T-helper 17 cell (primary cell): ENCODE measurements around the gene GJE1. TPM values are rescaled to one million over a fixed set of nuclear protein-coding genes. Genes with fewer than 3 reads are reported as not detected.

Experiments
- ATAC-seq: fragments of 150-1000 bp; cut with Tn5 transposase; 2 replicates; pipeline ENCODE4 v1.10.0; 2021; ENCODE audit warnings: mild to moderate bottlenecking, moderate library complexity
- DNase-seq, 3 donors: peaks; one replicate each; pipeline versions ENCODE4 v3.0.0 to v3.0.0-alpha.2; 2020 to 2021
- H3K9me3 ChIP-seq: one replicate; pipeline ENCODE4 v1.7.0; 2013; ENCODE audit warnings: low read length, mild to moderate bottlenecking; ENCODE audit not compliant: control insufficient read depth, poor library complexity, severe bottlenecking
- H3K27ac Mint-ChIP-seq: one replicate; pipeline ENCODE4 v1.8.0; 2022; ENCODE audit warnings: mild to moderate bottlenecking, moderate library complexity, mixed read lengths
- H3K27me3 Mint-ChIP-seq: one replicate; pipeline ENCODE4 v1.8.0; 2022; ENCODE audit warnings: mixed read lengths
- H3K36me3 Mint-ChIP-seq: one replicate; pipeline ENCODE4 v1.8.0; 2022; ENCODE audit warnings: low read depth, mixed read lengths
- H3K4me1 Mint-ChIP-seq: one replicate; pipeline ENCODE4 v1.8.0; 2022; ENCODE audit warnings: mild to moderate bottlenecking, mixed read lengths
- H3K4me3 Mint-ChIP-seq: one replicate; pipeline ENCODE4 v1.8.0; 2022; ENCODE audit warnings: mild to moderate bottlenecking, moderate library complexity, mixed read lengths
- total RNA-seq, 4 donors: library from RNA in 2 of 4; stranded (reverse) in 2 of 4; gene quantifications; one replicate each; pipeline ENCODE4 v1.2.3 and lab custom pipeline; 2022 to 2026

The GJE1 gene
- total RNA-seq, 2 donors from 2014 or later: not detected

GRCh38 chr6:142173980-142174379 is 41.3 kb downstream of the GJE1 start:
- no peaks in the 10 kb centered on the region for H3K9me3 ChIP-seq
- H3K4me1 Mint-ChIP-seq: peaks cover 6% of the 10 kb centered on the region
- DNase-seq (no peak), ATAC-seq (no peak)
- peaks cover 15% of the 10 kb centered on the region for H3K36me3 Mint-ChIP-seq
- no peaks in the 10 kb centered on the region for H3K27me3 Mint-ChIP-seq
- no peak overlapping the region for H3K4me3 Mint-ChIP-seq
- H3K27ac Mint-ChIP-seq: no peak overlapping the region

- peaks cover 15% of the 10 kb centered on the region for H3K36me3 Mint-ChIP-seq
- H3K27ac Mint-ChIP-seq: no peak overlapping the region
Observed at GRCh38 chr6:142174703-142175102, 42.0 kb downstream of the GJE1 start.

GRCh38 chr6:142178129-142178528 is 45.4 kb downstream of the GJE1 start:
- Mint-ChIP-seq H3K36me3 (peaks cover 14% of the 10 kb centered on the region), H3K4me1 (peaks cover 11% of the 10 kb centered on the region), H3K27ac (no peak overlapping the region), H3K27me3 (no peaks in the 10 kb centered on the region), H3K4me3 (no peak overlapping the region)
- no peak for ATAC-seq
- no peaks in the 10 kb centered on the region for H3K9me3 ChIP-seq
- DNase-seq: no peak

More at GRCh38 chr6:142174703-142175102, 42.0 kb downstream of the GJE1 start:
- no peaks in the 10 kb centered on the region for H3K9me3 ChIP-seq
- peaks cover 6% of the 10 kb centered on the region for H3K4me1 Mint-ChIP-seq
- DNase-seq (no peak), ATAC-seq (no peak)
- H3K4me3 Mint-ChIP-seq: no peak overlapping the region
- H3K27me3 Mint-ChIP-seq: no peaks in the 10 kb centered on the region

GRCh38 chr6:142182004-142182403 is 49.3 kb downstream of the GJE1 start:
- ATAC-seq (no peak), DNase-seq (no peak)
- H3K4me3 Mint-ChIP-seq: no peak overlapping the region
- peaks cover 13% of the 10 kb centered on the region for H3K36me3 Mint-ChIP-seq
- H3K9me3 ChIP-seq: no peaks in the 10 kb centered on the region
- no peaks in the 10 kb centered on the region for H3K27me3 Mint-ChIP-seq
- no peak overlapping the region for H3K27ac Mint-ChIP-seq
- H3K4me1 Mint-ChIP-seq: peaks cover 20% of the 10 kb centered on the region

- ATAC-seq (no peak), DNase-seq (no peak)
- Mint-ChIP-seq H3K27me3 (no peaks in the 10 kb centered on the region), H3K36me3 (peaks cover 10% of the 10 kb centered on the region), H3K4me1 (peaks cover 21% of the 10 kb centered on the region), H3K27ac (no peak overlapping the region), H3K4me3 (no peak overlapping the region)
- H3K9me3 ChIP-seq: no peaks in the 10 kb centered on the region
Observed at GRCh38 chr6:142183351-142183750, 50.6 kb downstream of the GJE1 start.

GRCh38 chr6:142184307-142184706 is 51.6 kb downstream of the GJE1 start:
- Mint-ChIP-seq H3K27ac (no peak overlapping the region), H3K4me3 (no peak overlapping the region), H3K36me3 (peaks cover 10% of the 10 kb centered on the region), H3K4me1 (peaks cover 21% of the 10 kb centered on the region), H3K27me3 (no peaks in the 10 kb centered on the region)
- no peaks in the 10 kb centered on the region for H3K9me3 ChIP-seq
- no peak for DNase-seq
- no peak for ATAC-seq

Other genes starting within 250 kb of the GJE1 start
- not detected for gene NMBR, start 14.2 kb downstream of the GJE1 start, total RNA-seq
- 10 to 100 TPM; 17.0 to 17.2 TPM for gene VTA1, start 14.3 kb downstream of the GJE1 start, total RNA-seq
- gene ADGRG6, start 169.1 kb downstream of the GJE1 start, total RNA-seq: under 1 TPM; 0.18 to 0.25 TPM